ENCODE measurements around the gene TBXAS1.

The TBXAS1 gene

DNA sequence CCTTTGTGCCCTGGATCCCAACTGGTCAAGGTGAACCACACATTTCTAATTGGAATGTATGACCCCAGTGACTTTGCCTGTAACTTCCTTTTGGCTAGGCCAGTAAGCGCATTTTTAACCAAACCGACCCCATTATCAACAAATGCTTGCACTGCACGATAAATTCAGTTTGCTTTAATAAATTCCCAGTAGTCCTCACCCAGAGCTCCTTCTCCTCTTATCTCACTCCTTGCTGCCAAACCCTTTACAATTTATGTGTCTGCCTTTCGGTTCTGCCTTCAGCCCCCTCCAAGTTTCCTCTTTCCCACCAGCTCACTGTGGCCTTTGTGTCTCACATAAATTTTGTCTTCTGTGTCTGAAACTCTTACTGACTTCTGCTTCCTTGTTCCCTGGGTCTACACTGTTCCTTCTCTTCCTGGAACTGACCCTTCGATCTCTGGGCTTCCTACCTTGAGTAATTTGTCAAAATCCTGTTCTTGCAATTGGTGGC lies 59.0 kb downstream of the TBXAS1 start:
- no peak for DNase-seq (ENCODE audit: low spot score)
- in situ Hi-C loops (cut with MboI; ENCODE audit: low sequenced_read_pairs, unreplicated experiment): no loop called here
- TF ChIP-seq, protein P1, sequence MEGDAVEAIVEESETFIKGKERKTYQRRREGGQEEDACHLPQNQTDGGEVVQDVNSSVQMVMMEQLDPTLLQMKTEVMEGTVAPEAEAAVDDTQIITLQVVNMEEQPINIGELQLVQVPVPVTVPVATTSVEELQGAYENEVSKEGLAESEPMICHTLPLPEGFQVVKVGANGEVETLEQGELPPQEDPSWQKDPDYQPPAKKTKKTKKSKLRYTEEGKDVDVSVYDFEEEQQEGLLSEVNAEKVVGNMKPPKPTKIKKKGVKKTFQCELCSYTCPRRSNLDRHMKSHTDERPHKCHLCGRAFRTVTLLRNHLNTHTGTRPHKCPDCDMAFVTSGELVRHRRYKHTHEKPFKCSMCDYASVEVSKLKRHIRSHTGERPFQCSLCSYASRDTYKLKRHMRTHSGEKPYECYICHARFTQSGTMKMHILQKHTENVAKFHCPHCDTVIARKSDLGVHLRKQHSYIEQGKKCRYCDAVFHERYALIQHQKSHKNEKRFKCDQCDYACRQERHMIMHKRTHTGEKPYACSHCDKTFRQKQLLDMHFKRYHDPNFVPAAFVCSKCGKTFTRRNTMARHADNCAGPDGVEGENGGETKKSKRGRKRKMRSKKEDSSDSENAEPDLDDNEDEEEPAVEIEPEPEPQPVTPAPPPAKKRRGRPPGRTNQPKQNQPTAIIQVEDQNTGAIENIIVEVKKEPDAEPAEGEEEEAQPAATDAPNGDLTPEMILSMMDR (IDR thresholded peaks at IDR 0.05; ENCODE audit: borderline replicate concordance, control extremely low read depth, extremely low read depth, insufficient read depth, missing control alignments): no peak

DNA sequence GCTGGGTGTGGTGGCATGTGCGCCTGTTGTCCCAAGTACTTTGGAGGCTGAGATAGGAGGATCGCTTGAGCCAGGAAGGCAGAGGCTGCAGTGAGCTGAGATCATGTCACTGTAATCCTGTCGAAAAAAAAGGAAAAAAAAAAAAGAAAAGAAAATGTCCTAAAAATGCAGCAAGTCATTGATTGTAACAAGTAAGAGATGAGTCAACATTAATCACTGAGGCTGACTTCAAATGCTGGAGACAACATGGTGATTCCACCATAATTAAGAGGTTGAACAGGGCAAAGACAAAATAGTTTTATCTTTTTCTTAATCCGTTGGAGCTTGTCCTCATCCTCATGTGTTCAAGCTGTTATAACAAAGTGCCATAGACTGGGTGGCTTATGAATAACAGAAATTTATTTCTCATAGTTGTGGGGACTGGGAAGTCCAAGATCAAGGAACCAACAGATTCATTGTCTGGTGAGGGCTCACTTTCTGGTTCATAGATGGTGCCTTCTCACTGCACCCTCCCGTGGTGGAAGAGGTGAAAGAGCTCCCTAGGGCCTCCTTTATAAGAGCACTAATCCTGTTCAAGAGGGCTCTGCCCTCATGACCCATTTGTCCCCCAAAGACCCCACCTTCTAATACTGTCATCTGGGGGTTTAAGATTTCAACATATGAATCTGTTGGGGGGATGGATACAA lies 60.3 kb downstream of the TBXAS1 start:
- in situ Hi-C loops (cut with MboI; ENCODE audit: low sequenced_read_pairs, unreplicated experiment): no loop called here
- TF ChIP-seq, protein P1 (IDR thresholded peaks at IDR 0.05; ENCODE audit: borderline replicate concordance, control extremely low read depth, extremely low read depth, insufficient read depth, missing control alignments): no peak
- no peak for DNase-seq (ENCODE audit: low spot score)

DNA sequence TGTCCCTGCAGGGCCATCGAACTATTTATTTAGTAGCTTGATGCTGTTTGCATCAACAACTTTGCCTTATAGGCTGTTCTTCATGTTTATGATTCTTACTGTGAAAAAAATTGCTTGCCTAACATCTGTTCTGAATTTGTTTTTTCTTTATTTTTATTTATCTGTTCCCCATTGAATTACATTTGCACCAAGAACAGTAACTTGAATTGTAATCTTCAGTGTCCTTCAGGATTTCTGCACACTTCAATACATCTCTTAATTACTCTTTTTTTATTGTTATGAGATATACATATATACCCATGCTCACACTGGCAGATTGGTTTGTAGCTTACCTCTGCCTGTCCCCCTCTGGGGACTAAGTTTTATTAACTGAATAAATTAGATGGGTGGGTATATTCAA lies 64.4 kb downstream of the TBXAS1 start:
- TF ChIP-seq, protein P1 (IDR thresholded peaks at IDR 0.05; ENCODE audit: borderline replicate concordance, control extremely low read depth, extremely low read depth, insufficient read depth, missing control alignments): no peak
- DNase-seq (ENCODE audit: low spot score): no peak
- in situ Hi-C loops (cut with MboI; ENCODE audit: low sequenced_read_pairs, unreplicated experiment): no loop called here

DNA sequence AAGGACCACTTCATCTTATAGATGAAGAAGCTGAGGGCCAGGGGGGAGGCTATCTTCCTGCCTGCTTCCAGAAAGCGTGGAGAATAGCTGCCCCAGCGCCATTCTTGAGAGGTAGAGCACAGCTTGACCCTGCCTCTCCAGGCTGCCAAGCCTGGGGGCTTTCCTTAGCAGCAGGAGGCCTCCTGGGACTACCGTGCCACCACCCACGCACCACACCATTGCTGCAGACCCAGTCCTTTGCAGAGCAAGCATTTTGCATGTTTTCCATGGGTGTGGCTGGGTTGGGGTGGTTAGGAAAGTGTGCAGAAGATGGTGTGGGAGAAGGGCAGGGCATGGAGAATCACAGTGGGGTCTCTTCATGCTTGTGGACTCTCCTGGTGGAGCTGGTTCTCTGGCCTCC lies 64.9 kb downstream of the TBXAS1 start:
- TF ChIP-seq, protein P1 (IDR thresholded peaks at IDR 0.05; ENCODE audit: borderline replicate concordance, control extremely low read depth, extremely low read depth, insufficient read depth, missing control alignments): no peak
- in situ Hi-C loops (cut with MboI; ENCODE audit: low sequenced_read_pairs, unreplicated experiment): no loop called here
- DNase-seq (ENCODE audit: low spot score): no peak

- no peak for DNase-seq (ENCODE audit: low spot score)
- in situ Hi-C loops (cut with MboI; ENCODE audit: low sequenced_read_pairs, unreplicated experiment): no loop called here
- TF ChIP-seq, protein P1 (IDR thresholded peaks at IDR 0.05; ENCODE audit: borderline replicate concordance, control extremely low read depth, extremely low read depth, insufficient read depth, missing control alignments): no peak
Observed at GRCh38 chr7:139895141-139895829, 66.2 kb downstream of the TBXAS1 start.

DNA sequence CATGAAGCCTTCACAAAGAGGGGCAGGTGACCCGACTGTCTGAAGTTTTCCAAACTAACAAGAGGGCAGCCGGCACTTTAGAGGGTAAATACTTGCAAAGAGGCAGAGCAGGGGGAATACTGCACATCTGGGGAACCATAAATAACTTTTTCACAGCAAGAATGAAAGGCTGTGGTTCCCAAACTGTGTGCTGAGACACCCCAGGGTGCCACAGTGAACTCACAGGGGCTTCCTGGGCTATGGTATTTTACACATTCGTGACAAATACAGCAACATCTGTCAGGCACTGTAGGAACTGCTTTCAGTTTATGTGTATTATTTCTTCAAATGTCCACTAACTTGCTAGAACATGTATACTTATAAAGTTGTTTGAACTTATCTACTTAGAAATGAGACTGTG lies 67.2 kb downstream of the TBXAS1 start:
- in situ Hi-C loops (cut with MboI; ENCODE audit: low sequenced_read_pairs, unreplicated experiment): no loop called here
- TF ChIP-seq, protein P1 (IDR thresholded peaks at IDR 0.05; ENCODE audit: borderline replicate concordance, control extremely low read depth, extremely low read depth, insufficient read depth, missing control alignments): no peak
- DNase-seq (ENCODE audit: low spot score): no peak

Measured in GM13976 (cell line).